Vagina (tissue), 2 donors: Measurements from ENCODE around the gene TBC1D25. TPM values are rescaled to one million over a fixed set of nuclear protein-coding genes. Genes with fewer than 3 reads are reported as not detected.
"Not testable (repeated sequence)": the region's sequence is repeated elsewhere in the genome, so short reads cannot be mapped to it uniquely, and the experiment has no call there.

Source experiments
- DNase-seq, 2 donors: peaks; one replicate each; pipeline ENCODE4 v3.0.0-alpha.2; 2017; ENCODE audit errors: extremely low spot score in 2 of 2
- H3K27ac ChIP-seq: fragments of 200-600 bp; sonication (generic); one replicate; pipeline ENCODE4 v1.5.1; 2019
- H3K27me3 ChIP-seq: fragments of 200-600 bp; sonication (generic); one replicate; pipeline ENCODE4 v1.5.1; 2019
- H3K36me3 ChIP-seq, 2 donors: fragments of 200-600 bp; sonication (generic); one replicate each; pipeline ENCODE4 v1.5.1; 2017 to 2019
- H3K4me1 ChIP-seq: fragments of 200-600 bp; sonication (generic); one replicate; pipeline ENCODE4 v1.5.1; 2019
- H3K4me3 ChIP-seq, 2 donors: fragments of 200-600 bp; sonication (generic); 1 replicate in 1 of 2; 2 replicates in 1 of 2; pipeline ENCODE4 v1.5.1; 2016 to 2019
- H3K9me3 ChIP-seq: fragments of 200-600 bp; sonication (generic); one replicate; pipeline ENCODE4 v1.5.1; 2019
- CTCF ChIP-seq, 3 experiments: fragments of 450-650 bp in 2 of 3; fragments of 200-600 bp in 1 of 3; sonication (generic) in 1 of 3; IDR thresholded peaks; one replicate each; pipeline ENCODE4 v1.5.1; 2017 to 2019; ENCODE audit warnings: antibody characterized with exemption in 3 of 3, mild to moderate bottlenecking in 2 of 3, moderate library complexity in 2 of 3
- POLR2A ChIP-seq, 2 donors: fragments of 450-650 bp; IDR thresholded peaks; one replicate each; pipeline ENCODE4 v1.6.1; 2017; ENCODE audit warnings: antibody characterized with exemption in 2 of 2, mild to moderate bottlenecking in 2 of 2, moderate library complexity in 2 of 2
- POLR2AphosphoS5 ChIP-seq, 2 donors: sonication (generic); formaldehyde crosslinking; IDR thresholded peaks; one replicate each; pipeline ENCODE4 v1.9.0; 2017; ENCODE audit warnings: antibody characterized with exemption in 2 of 2, mild to moderate bottlenecking in 2 of 2, low read depth in 1 of 2; ENCODE audit not compliant: insufficient read depth in 1 of 2
- intact Hi-C: fragments of 100-400 bp; cut with DNase I; formaldehyde crosslinking; loops from one replicate; pipeline ENCODE4 v1.15.1; 2023
- total RNA-seq: library from RNA; depleted of rRNA; stranded (reverse); fragments of >200 nt; gene quantifications from one replicate; pipeline ENCODE4 v1.2.3, GENCODE V29; 2016

TBC1D25 gene
- total RNA-seq, 1 donor from 2014 or later = 13.8 TPM

GRCh38 chrX:48520455-48520854, 19.1 kb upstream of the TBC1D25 start:
- Histone ChIP-seq H3K4me3 (no peak overlapping the region), H3K4me1 (peaks cover 9% of the 10 kb centered on the region), H3K36me3 (no peaks in the 10 kb centered on the region), H3K27me3 (no peaks in the 10 kb centered on the region), H3K9me3 (no peaks in the 10 kb centered on the region), H3K27ac (no peak overlapping the region)
- TF ChIP-seq CTCF (IDR thresholded peaks at IDR 0.05) = no peak
- no peak for TF ChIP-seq POLR2AphosphoS5 (IDR thresholded peaks at IDR 0.05; ENCODE audit: insufficient read depth in 1 of 2, low read depth in 1 of 2)
- TF ChIP-seq POLR2A (IDR thresholded peaks at IDR 0.05) = no peak
- DNase-seq = no peak
- intact Hi-C loops = no loop called here

GRCh38 chrX:48520976-48521352, 18.6 kb upstream of the TBC1D25 start:
- H3K4me3 ChIP-seq = peak overlapping the region; percentile 40 to 51
- no peak overlapping the region for H3K27ac ChIP-seq
- no peaks in the 10 kb centered on the region for H3K27me3 ChIP-seq
- H3K36me3 ChIP-seq = no peaks in the 10 kb centered on the region
- peaks cover 9% of the 10 kb centered on the region for H3K4me1 ChIP-seq
- no peak for DNase-seq
- H3K9me3 ChIP-seq = no peaks in the 10 kb centered on the region
- intact Hi-C loops = no loop called here
- no peak for TF ChIP-seq POLR2A (IDR thresholded peaks at IDR 0.05)
- no peak for TF ChIP-seq CTCF (IDR thresholded peaks at IDR 0.05)
- no peak for TF ChIP-seq POLR2AphosphoS5 (IDR thresholded peaks at IDR 0.05; ENCODE audit: insufficient read depth in 1 of 2, low read depth in 1 of 2)

- TF ChIP-seq POLR2AphosphoS5 (IDR thresholded peaks at IDR 0.05; ENCODE audit: insufficient read depth in 1 of 2, low read depth in 1 of 2) (peak; percentile 60 to 79), CTCF (IDR thresholded peaks at IDR 0.05) (no peak)
- intact Hi-C loops = no loop called here
- Histone ChIP-seq H3K27me3 (no peaks in the 10 kb centered on the region), H3K27ac (peak within 1 kb of the TSS; percentile 59), H3K4me1 (peaks cover 9% of the 10 kb centered on the region), H3K9me3 (no peaks in the 10 kb centered on the region), H3K4me3 (peak within 1 kb of the TSS; percentile 40 to 51), H3K36me3 (no peaks in the 10 kb centered on the region)
- no peak for DNase-seq
These were observed 17.9 kb upstream of the TBC1D25 start, which contains the start of gene EBP for GRCh38 chrX:48521353-48522243. Gene EBP, plus strand, starts transcription at chrX:48521808. Its CDS starts 1,964 bp downstream, at chrX:48523772.

GRCh38 chrX:48522291-48522690, 17.2 kb upstream of the TBC1D25 start:
- H3K4me3 ChIP-seq = peak overlapping the region; percentile 40 to 51
- H3K9me3 ChIP-seq = no peaks in the 10 kb centered on the region
- TF ChIP-seq CTCF (IDR thresholded peaks at IDR 0.05) (no peak), POLR2AphosphoS5 (IDR thresholded peaks at IDR 0.05; ENCODE audit: insufficient read depth in 1 of 2, low read depth in 1 of 2) (no peak), POLR2A (IDR thresholded peaks at IDR 0.05) (no peak)
- no peaks in the 10 kb centered on the region for H3K27me3 ChIP-seq
- intact Hi-C loops = no loop called here
- peaks cover 9% of the 10 kb centered on the region for H3K4me1 ChIP-seq
- H3K27ac ChIP-seq = peak overlapping the region; percentile 59
- DNase-seq = no peak
- peaks cover 0 to 4% of the 10 kb centered on the region in 2 donors for H3K36me3 ChIP-seq

- intact Hi-C loops = no loop called here
- DNase-seq = no peak
- Histone ChIP-seq H3K27me3 (no peaks in the 10 kb centered on the region), H3K4me3 (no peak overlapping the region), H3K9me3 (no peaks in the 10 kb centered on the region), H3K27ac (no peak overlapping the region), H3K36me3 (peaks cover 0 to 6% of the 10 kb centered on the region in 2 donors), H3K4me1 (peaks cover 9% of the 10 kb centered on the region)
- TF ChIP-seq CTCF (IDR thresholded peaks at IDR 0.05) (no peak), POLR2A (IDR thresholded peaks at IDR 0.05) (no peak), POLR2AphosphoS5 (IDR thresholded peaks at IDR 0.05; ENCODE audit: insufficient read depth in 1 of 2, low read depth in 1 of 2) (no peak)
These were observed 15.8 kb upstream of the TBC1D25 start for GRCh38 chrX:48523682-48524081.

GRCh38 chrX:48525853-48526252, 13.7 kb upstream of the TBC1D25 start:
- H3K27me3 ChIP-seq, H3K9me3 ChIP-seq, H3K4me1 ChIP-seq, intact Hi-C loops, H3K36me3 ChIP-seq, H3K27ac ChIP-seq, H3K4me3 ChIP-seq, DNase-seq: not testable (repeated sequence)
